ENCODE measurements around the gene TUSC7.

DNA sequence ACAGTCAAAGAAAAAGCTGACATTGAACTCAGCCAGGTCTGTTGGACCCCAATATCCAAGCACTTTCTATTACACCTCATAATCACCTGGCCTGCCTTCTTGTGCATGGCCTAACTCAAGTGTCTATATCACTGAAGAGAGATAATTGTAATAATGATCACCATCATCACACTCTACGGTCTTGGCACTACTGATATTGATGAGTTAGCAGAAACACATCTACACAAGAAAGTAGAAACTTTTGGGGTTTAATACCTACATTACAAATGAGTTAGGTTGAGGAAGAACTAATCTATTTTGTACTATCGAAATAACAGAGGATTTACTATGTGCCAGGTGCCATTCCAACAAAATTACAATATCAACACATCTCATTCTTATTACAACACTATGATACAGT, 30.7 kb downstream of the TUSC7 start:
- TF ChIP-seq, protein P1, sequence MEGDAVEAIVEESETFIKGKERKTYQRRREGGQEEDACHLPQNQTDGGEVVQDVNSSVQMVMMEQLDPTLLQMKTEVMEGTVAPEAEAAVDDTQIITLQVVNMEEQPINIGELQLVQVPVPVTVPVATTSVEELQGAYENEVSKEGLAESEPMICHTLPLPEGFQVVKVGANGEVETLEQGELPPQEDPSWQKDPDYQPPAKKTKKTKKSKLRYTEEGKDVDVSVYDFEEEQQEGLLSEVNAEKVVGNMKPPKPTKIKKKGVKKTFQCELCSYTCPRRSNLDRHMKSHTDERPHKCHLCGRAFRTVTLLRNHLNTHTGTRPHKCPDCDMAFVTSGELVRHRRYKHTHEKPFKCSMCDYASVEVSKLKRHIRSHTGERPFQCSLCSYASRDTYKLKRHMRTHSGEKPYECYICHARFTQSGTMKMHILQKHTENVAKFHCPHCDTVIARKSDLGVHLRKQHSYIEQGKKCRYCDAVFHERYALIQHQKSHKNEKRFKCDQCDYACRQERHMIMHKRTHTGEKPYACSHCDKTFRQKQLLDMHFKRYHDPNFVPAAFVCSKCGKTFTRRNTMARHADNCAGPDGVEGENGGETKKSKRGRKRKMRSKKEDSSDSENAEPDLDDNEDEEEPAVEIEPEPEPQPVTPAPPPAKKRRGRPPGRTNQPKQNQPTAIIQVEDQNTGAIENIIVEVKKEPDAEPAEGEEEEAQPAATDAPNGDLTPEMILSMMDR (IDR thresholded peaks at IDR 0.05), result no peak
- TF ChIP-seq POLR2A (IDR thresholded peaks at IDR 0.05), result no peak
